Stimulated activated CD4-positive, alpha-beta T cell treated with anti-CD3 and anti-CD28 coated beads, Interleukin-4, amount 100 ng/mL, for 48 hours (primary cell): ENCODE results near the gene TNS2.
"Not testable (repeated sequence)": the region's sequence is repeated elsewhere in the genome, so short reads cannot be mapped to it uniquely, and the experiment has no call there.

Experiments used
- DNase-seq, 2 donors: peaks; one replicate each; pipeline ENCODE4 v3.0.0-alpha.2; 2020; ENCODE audit warnings: low read depth in 2 of 2

The TNS2 gene

GRCh38 chr12:53107122-53107521 is 57.3 kb downstream of the TNS2 start:
- DNase-seq = no peak

- DNase-seq = not testable (repeated sequence)
Measured at GRCh38 chr12:53112431-53112830, 62.6 kb downstream of the TNS2 start.

GRCh38 chr12:53113136-53113705 is 63.4 kb downstream of the TNS2 start:
- no peak for DNase-seq

- no peak for DNase-seq
Measured at GRCh38 chr12:53113951-53114350, 64.1 kb downstream of the TNS2 start.
